Measurements from ENCODE around the gene PKDREJ. TPM values are rescaled to one million over a fixed set of nuclear protein-coding genes. Genes with fewer than 3 reads are reported as not detected.

The PKDREJ gene
- total RNA-seq, 1 experiment from 2014 or later, result not detected

DNA sequence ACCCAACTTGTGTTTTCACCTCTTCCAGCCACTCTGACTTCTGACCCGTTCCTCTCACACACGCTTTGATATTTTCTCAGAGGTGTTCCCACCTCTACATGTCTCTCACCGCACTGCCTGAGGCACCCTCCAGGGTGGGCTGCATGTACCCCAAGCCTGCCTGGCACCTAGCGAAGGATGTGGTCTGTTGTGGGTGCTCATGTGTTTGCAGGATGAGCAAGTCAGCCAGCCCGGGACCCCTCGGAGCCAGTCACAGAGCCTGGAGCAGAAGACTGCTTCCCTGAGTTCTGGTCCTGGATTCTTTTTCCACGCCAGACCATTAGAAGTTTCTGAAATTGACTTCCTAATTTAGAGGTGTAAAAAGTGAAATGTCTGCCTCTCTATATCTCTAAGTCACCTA is 37.3 kb upstream of the PKDREJ start:
- no peaks in the 10 kb centered on the region for H3K27me3 ChIP-seq (ENCODE audit: insufficient read depth, low read depth)
- CTCF ChIA-PET, result no interaction called here
- H3K9me3 ChIP-seq (ENCODE audit: insufficient read depth, low read depth), result no peaks in the 10 kb centered on the region
- peaks cover 22% of the 10 kb centered on the region for H3K36me3 ChIP-seq (ENCODE audit: low read depth)
- no peak overlapping the region for H3K27ac ChIP-seq
- intact Hi-C loops (cut with micrococcal nuclease; ENCODE audit: unreplicated experiment), result no loop called here
- H3K79me2 ChIP-seq (ENCODE audit: low read depth), result peaks cover 78% of the 10 kb centered on the region
- peaks cover 10% of the 10 kb centered on the region for H3F3A ChIP-seq (ENCODE audit: insufficient read depth, low read depth)
- H3K4me3 ChIP-seq, result no peak overlapping the region
- no peak for TF ChIP-seq EZH2 (IDR thresholded peaks at IDR 0.05; ENCODE audit: low read depth)
- TF ChIP-seq, protein P1, sequence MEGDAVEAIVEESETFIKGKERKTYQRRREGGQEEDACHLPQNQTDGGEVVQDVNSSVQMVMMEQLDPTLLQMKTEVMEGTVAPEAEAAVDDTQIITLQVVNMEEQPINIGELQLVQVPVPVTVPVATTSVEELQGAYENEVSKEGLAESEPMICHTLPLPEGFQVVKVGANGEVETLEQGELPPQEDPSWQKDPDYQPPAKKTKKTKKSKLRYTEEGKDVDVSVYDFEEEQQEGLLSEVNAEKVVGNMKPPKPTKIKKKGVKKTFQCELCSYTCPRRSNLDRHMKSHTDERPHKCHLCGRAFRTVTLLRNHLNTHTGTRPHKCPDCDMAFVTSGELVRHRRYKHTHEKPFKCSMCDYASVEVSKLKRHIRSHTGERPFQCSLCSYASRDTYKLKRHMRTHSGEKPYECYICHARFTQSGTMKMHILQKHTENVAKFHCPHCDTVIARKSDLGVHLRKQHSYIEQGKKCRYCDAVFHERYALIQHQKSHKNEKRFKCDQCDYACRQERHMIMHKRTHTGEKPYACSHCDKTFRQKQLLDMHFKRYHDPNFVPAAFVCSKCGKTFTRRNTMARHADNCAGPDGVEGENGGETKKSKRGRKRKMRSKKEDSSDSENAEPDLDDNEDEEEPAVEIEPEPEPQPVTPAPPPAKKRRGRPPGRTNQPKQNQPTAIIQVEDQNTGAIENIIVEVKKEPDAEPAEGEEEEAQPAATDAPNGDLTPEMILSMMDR (conservative IDR thresholded peaks at IDR 0.05), result no peak
- H3K9me2 ChIP-seq (ENCODE audit: insufficient read depth), result no peaks in the 10 kb centered on the region
- peaks cover 5% of the 10 kb centered on the region; the same call in 1 of the 2 replicates for H4K20me1 ChIP-seq (ENCODE audit: insufficient read depth)
- H3K4me1 ChIP-seq (replicated peaks; ENCODE audit: insufficient read depth), result peaks cover 20% of the 10 kb centered on the region
- POLR2A ChIA-PET (ENCODE audit: unreplicated experiment), result no interaction called here
- BruUV-seq (replicated peaks), result no TSS peak
- no peak for DNase-seq
- no peak overlapping the region for H2AFZ ChIP-seq
- no peak overlapping the region for H3K4me2 ChIP-seq

DNA sequence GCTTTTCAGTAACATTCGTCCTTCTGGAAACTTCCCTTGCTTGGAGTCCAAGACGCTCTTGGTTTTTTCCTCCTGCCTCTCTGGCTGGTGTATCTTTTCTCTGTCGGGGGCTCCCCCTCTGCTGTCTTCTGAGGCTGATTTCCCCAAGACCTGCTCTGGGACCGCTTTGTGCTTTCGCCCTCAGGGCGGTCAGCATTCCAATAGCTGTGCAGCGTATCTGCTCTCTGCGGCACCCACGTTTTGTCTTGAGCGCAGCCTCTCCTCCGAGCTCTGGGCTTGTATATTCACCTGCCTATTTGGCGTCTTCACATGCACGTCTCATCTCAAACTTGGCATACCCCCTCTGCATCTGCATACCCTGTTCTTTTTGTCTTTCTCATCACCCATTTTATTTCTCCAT is 36.0 kb upstream of the PKDREJ start:
- POLR2A ChIA-PET (ENCODE audit: unreplicated experiment), result no interaction called here
- H3K4me1 ChIP-seq (replicated peaks; ENCODE audit: insufficient read depth), result peaks cover 20% of the 10 kb centered on the region
- peaks cover 13% of the 10 kb centered on the region for H3F3A ChIP-seq (ENCODE audit: insufficient read depth, low read depth)
- intact Hi-C loops (cut with micrococcal nuclease; ENCODE audit: unreplicated experiment), result no loop called here
- no TSS peak for BruUV-seq (replicated peaks)
- H3K4me3 ChIP-seq, result no peak overlapping the region
- CTCF ChIA-PET, result no interaction called here
- no peak for DNase-seq
- no peak overlapping the region for H3K4me2 ChIP-seq
- no peaks in the 10 kb centered on the region for H3K9me2 ChIP-seq (ENCODE audit: insufficient read depth)
- no peak overlapping the region for H3K27ac ChIP-seq
- TF ChIP-seq, protein P1 (conservative IDR thresholded peaks at IDR 0.05), result no peak
- no peak for TF ChIP-seq EZH2 (IDR thresholded peaks at IDR 0.05; ENCODE audit: low read depth)
- H3K9me3 ChIP-seq (ENCODE audit: insufficient read depth, low read depth), result no peaks in the 10 kb centered on the region
- no peaks in the 10 kb centered on the region for H3K27me3 ChIP-seq (ENCODE audit: insufficient read depth, low read depth)
- H3K79me2 ChIP-seq (ENCODE audit: low read depth), result peaks cover 64% of the 10 kb centered on the region
- no peak overlapping the region for H2AFZ ChIP-seq
- H3K36me3 ChIP-seq (ENCODE audit: low read depth), result peaks cover 18% of the 10 kb centered on the region
- peaks cover 5% of the 10 kb centered on the region; the same call in 1 of the 2 replicates for H4K20me1 ChIP-seq (ENCODE audit: insufficient read depth)

DNA sequence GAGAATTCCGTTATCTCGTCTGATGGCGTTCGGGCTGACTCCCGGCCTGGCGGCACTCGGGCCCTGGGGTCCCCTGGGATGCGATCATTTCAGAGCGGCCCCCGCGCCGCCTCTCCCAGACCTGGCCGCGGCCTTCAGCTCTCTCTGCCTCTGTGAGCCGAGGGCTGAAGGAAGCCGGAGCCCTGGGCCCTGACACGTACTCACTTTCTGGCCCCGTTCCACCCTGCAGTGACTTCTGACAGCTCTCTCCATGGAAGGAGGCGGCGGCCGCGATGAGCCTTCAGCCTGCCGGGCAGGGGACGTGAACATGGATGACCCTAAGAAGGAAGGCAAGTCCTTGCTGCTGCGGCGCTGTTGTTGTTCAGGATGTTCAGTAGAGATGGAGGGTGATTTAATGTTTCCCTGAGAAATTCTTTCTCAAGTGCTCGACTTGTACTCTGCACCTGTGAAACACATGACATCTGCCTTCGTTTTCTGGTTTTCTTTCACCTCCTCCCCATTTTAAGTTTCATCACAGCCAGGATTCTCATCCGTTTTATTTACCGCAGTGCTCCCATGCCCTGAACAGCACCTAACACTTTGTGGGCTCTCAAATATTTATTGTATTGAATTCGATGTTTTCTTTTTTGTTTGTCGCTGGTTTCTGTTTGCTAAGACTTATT is 34.1 kb upstream of the PKDREJ start:
- TF ChIP-seq EZH2 (IDR thresholded peaks at IDR 0.05; ENCODE audit: low read depth), result no peak
- no peaks in the 10 kb centered on the region for H4K20me1 ChIP-seq (ENCODE audit: insufficient read depth)
- peaks cover 20% of the 10 kb centered on the region for H3K4me1 ChIP-seq (replicated peaks; ENCODE audit: insufficient read depth)
- peak overlapping the region; percentile 83 for H2AFZ ChIP-seq
- no peak overlapping the region for H3K27ac ChIP-seq
- peak in 1 of 2 experiments; percentile 24 for DNase-seq
- H3K9me2 ChIP-seq (ENCODE audit: insufficient read depth), result no peaks in the 10 kb centered on the region
- H3K4me2 ChIP-seq, result peak overlapping the region; percentile 97
- H3F3A ChIP-seq (ENCODE audit: insufficient read depth, low read depth), result peaks cover 10% of the 10 kb centered on the region
- no peaks in the 10 kb centered on the region for H3K9me3 ChIP-seq (ENCODE audit: insufficient read depth, low read depth)
- ChIA-PET CTCF (interaction anchor here (1.2 kb wide), 1 partner anchor 291 kb away, joined by 5 read pairs; no protein-coding TSS in a partner anchor), POLR2A (ENCODE audit: unreplicated experiment) (no interaction called here)
- H3K79me2 ChIP-seq (ENCODE audit: low read depth), result peaks cover 47% of the 10 kb centered on the region
- H3K36me3 ChIP-seq (ENCODE audit: low read depth), result peaks cover 18% of the 10 kb centered on the region
- BruUV-seq (replicated peaks), result TSS peak; percentile 69
- H3K27me3 ChIP-seq (ENCODE audit: insufficient read depth, low read depth), result no peaks in the 10 kb centered on the region
- H3K4me3 ChIP-seq, result peak overlapping the region; percentile 73
- intact Hi-C loops (cut with micrococcal nuclease; ENCODE audit: unreplicated experiment), result loop anchor here (2.0 kb wide), 1 partner anchor 146 kb away; the partner anchor contains the start of gene PPARA
